HCT116 (cell line): ENCODE measurements around the gene GRIK2. TPM values are rescaled to one million over a fixed set of nuclear protein-coding genes. Genes with fewer than 3 reads are reported as not detected.

Source experiments
- ATAC-seq: fragments of 200-7000 bp; cut with Tn5 transposase; 2 replicates; pipeline ENCODE4 v1.9.1; 2020; ENCODE audit warnings: mild to moderate bottlenecking, moderate library complexity
- BruUV-seq: library from RNA; stranded (reverse); fragments of 400-500 nt; replicated peaks from 2 replicates; lab custom pipeline; 2021; lab: Mats Ljungman, UMichigan
- CTCF ChIA-PET: fragments of 300-600 bp; sonication (Branson Sonifier 250); formaldehyde crosslinking; loops from one replicate; lab custom pipeline; 2021; ENCODE audit warnings: antibody characterized with exemption; lab: Charles Lee
- POLR2A ChIA-PET: fragments of 300-600, 350-600 bp; sonication (Branson Sonifier 250); formaldehyde crosslinking; loops from one replicate; lab custom pipeline; 2021; ENCODE audit warnings: antibody characterized with exemption; lab: Charles Lee
- RAD21 ChIA-PET, 2 experiments: fragments of 300-600 bp; sonication (Branson Sonifier 250); formaldehyde crosslinking; loops; one replicate each; lab custom pipeline; 2023; ENCODE audit warnings: low total read pairs in 2 of 2; ENCODE audit not compliant: uncharacterized antibody in 2 of 2, unreplicated experiment in 2 of 2, low non-redundant PET in 1 of 2; lab: Charles Lee
- DNase-seq: peaks from one replicate; pipeline ENCODE4 v3.0.0-alpha.2; 2010; ENCODE audit warnings: low read depth, low spot score
- H2AFZ ChIP-seq: fragments of 200-600 bp; shearing (Covaris generic), sonication (generic); 2 replicates; pipeline ENCODE4 v1.6.1; 2017; ENCODE audit warnings: low read depth, mixed run types, mixed read lengths, antibody characterized with exemption, low read length; ENCODE audit not compliant: poor library complexity, severe bottlenecking
- H3K27ac ChIP-seq: 2 replicates; pipeline ENCODE4 v1.5.1; 2012; ENCODE audit warnings: low read depth, low read length
- H3K27me3 ChIP-seq: fragments of 200-600 bp; sonication (generic); 2 replicates; pipeline ENCODE4 v1.6.1; 2016; ENCODE audit warnings: mixed run types, low read length, mixed read lengths; ENCODE audit not compliant: insufficient read depth
- H3K36me3 ChIP-seq, 2 experiments: fragments of 200-500 bp in 1 of 2; fragments of 200-600 bp in 1 of 2; sonication (Bioruptor generic) in 1 of 2; sonication (generic) in 1 of 2; 2 replicates each; pipeline versions ENCODE4 v1.5.1 to v1.6.1; 2014 to 2016; ENCODE audit warnings: low read length in 2 of 2, inconsistent platforms in 1 of 2, mixed read lengths in 1 of 2, mixed run types in 1 of 2; ENCODE audit not compliant: insufficient read depth in 2 of 2, control insufficient read depth in 1 of 2
- H3K4me1 ChIP-seq, 2 experiments: fragments of 200-600 bp in 1 of 2; sonication (generic) in 1 of 2; 2 replicates each; pipeline versions ENCODE4 v1.5.1 to v1.6.1; 2012 to 2017; ENCODE audit warnings: low read length in 2 of 2, inconsistent platforms in 1 of 2, mild to moderate bottlenecking in 1 of 2, mixed read lengths in 1 of 2, mixed run types in 1 of 2, moderate library complexity in 1 of 2; ENCODE audit not compliant: insufficient read depth in 2 of 2, control insufficient read depth in 1 of 2
- H3K4me2 ChIP-seq: fragments of 200-600 bp; sonication (generic); 2 replicates; pipeline ENCODE4 v1.6.1; 2017; ENCODE audit warnings: mixed run types, low read length, mixed read lengths
- H3K4me3 ChIP-seq, 2 experiments: fragments of 200-600 bp in 1 of 2; sonication (generic) in 1 of 2; replicated peaks in 1 of 2; 2 replicates each; pipeline ENCODE4 v1.5.1; 2011 to 2016; ENCODE audit warnings: low read length in 2 of 2, control low read depth in 1 of 2, low read depth in 1 of 2, mild to moderate bottlenecking in 1 of 2, mixed read lengths in 1 of 2, mixed run types in 1 of 2
- H3K79me2 ChIP-seq: fragments of 200-600 bp; sonication (generic); 2 replicates; pipeline ENCODE4 v1.6.1; 2017; ENCODE audit warnings: mild to moderate bottlenecking, mixed run types, low read length, moderate library complexity, mixed read lengths; ENCODE audit not compliant: insufficient read depth
- H3K9ac ChIP-seq: fragments of 200-600 bp; sonication (generic); 2 replicates; pipeline ENCODE4 v1.6.1; 2016; ENCODE audit warnings: low read length, mixed read lengths
- H3K9me2 ChIP-seq: fragments of 200-600 bp; sonication (generic), shearing (Covaris generic); 2 replicates; pipeline ENCODE4 v1.6.1; 2017; ENCODE audit warnings: mixed run types, mild to moderate bottlenecking, moderate library complexity; ENCODE audit not compliant: insufficient read depth
- H3K9me3 ChIP-seq, 2 experiments: fragments of 200-500 bp in 1 of 2; fragments of 200-600 bp in 1 of 2; sonication (Bioruptor generic) in 1 of 2; sonication (generic) in 1 of 2; 2 replicates each; pipeline ENCODE4 v1.6.1; 2014 to 2017; ENCODE audit warnings: low read length in 2 of 2, mixed read lengths in 2 of 2, inconsistent platforms in 1 of 2, low read depth in 1 of 2, mild to moderate bottlenecking in 1 of 2, mixed run types in 1 of 2, moderate library complexity in 1 of 2; ENCODE audit not compliant: control insufficient read depth in 1 of 2, insufficient read depth in 1 of 2
- H4K20me1 ChIP-seq: fragments of 200-600 bp; sonication (generic), shearing (Covaris generic); 2 replicates; pipeline ENCODE4 v1.6.1; 2017; ENCODE audit warnings: mixed run types, mild to moderate bottlenecking, moderate library complexity; ENCODE audit not compliant: insufficient read depth
- CEBPB ChIP-seq: IDR thresholded peaks from 2 replicates; pipeline ENCODE4 v1.6.1; 2012; ENCODE audit warnings: low read depth
- EZH2 ChIP-seq: fragments of 200-600 bp; sonication (generic); IDR thresholded peaks from 2 replicates; pipeline ENCODE4 v1.6.1; 2017; ENCODE audit warnings: antibody characterized with exemption, mixed run types
- FOSL1 ChIP-seq: IDR thresholded peaks from 2 replicates; pipeline ENCODE4 v1.6.1; 2012; ENCODE audit warnings: low read depth
- JUND ChIP-seq: IDR thresholded peaks from 2 replicates; pipeline ENCODE4 v1.6.1; 2012
- POLR2A ChIP-seq: IDR thresholded peaks from 2 replicates; pipeline ENCODE4 v1.7.0; 2011; ENCODE audit warnings: borderline replicate concordance; ENCODE audit not compliant: insufficient read depth, insufficient read length; ENCODE audit errors: extremely low read depth
- SP1 ChIP-seq: IDR thresholded peaks from 2 replicates; pipeline ENCODE4 v1.6.1; 2012; ENCODE audit warnings: low read depth
- TCF7L2 ChIP-seq: IDR thresholded peaks from 2 replicates; pipeline ENCODE4 v1.7.0; 2011; ENCODE audit warnings: borderline replicate concordance, inconsistent platforms; ENCODE audit not compliant: insufficient read depth, insufficient read length; ENCODE audit errors: extremely low read depth
- YY1 ChIP-seq: IDR thresholded peaks from 2 replicates; pipeline ENCODE4 v1.6.1; 2011; ENCODE audit warnings: low read length, low read depth, moderate library complexity, mild to moderate bottlenecking; ENCODE audit not compliant: insufficient replicate concordance; ENCODE audit errors: extremely low read depth
- ZFX ChIP-seq: fragments of 450-650 bp; IDR thresholded peaks from 2 replicates; pipeline ENCODE4 v1.6.1; 2017
- ZNF274 ChIP-seq: fragments of 200-500 bp; sonication (Bioruptor generic); IDR thresholded peaks from 2 replicates; pipeline ENCODE4 v1.6.1; 2014; ENCODE audit warnings: mild to moderate bottlenecking, low read depth, low read length, inconsistent platforms
- intact Hi-C: fragments of 100-400 bp; cut with micrococcal nuclease; formaldehyde crosslinking; loops from 2 replicates; pipeline ENCODE4 v1.10.0; 2022
- total RNA-seq: library from RNA; stranded (reverse); gene quantifications from one replicate; pipeline ENCODE4 v1.2.1, GENCODE V29; 2021; ENCODE audit not compliant: unreplicated experiment
- TF ChIP-seq, protein P1 (sequence below): IDR thresholded peaks from 2 replicates; pipeline ENCODE4 v1.6.1; 2012
- TF ChIP-seq, protein P2 (sequence below): IDR thresholded peaks from 2 replicates; pipeline ENCODE4 v1.6.1; 2011; ENCODE audit warnings: mild to moderate bottlenecking, low read length, moderate library complexity; ENCODE audit not compliant: insufficient replicate concordance; ENCODE audit errors: extremely low read depth
- TF ChIP-seq, protein P3 (sequence below): IDR thresholded peaks from 2 replicates; pipeline ENCODE4 v1.6.1; 2012; ENCODE audit warnings: low read depth

GRIK2 gene
- total RNA-seq, 1 experiment from 2014 or later, result 0.64 TPM

DNA sequence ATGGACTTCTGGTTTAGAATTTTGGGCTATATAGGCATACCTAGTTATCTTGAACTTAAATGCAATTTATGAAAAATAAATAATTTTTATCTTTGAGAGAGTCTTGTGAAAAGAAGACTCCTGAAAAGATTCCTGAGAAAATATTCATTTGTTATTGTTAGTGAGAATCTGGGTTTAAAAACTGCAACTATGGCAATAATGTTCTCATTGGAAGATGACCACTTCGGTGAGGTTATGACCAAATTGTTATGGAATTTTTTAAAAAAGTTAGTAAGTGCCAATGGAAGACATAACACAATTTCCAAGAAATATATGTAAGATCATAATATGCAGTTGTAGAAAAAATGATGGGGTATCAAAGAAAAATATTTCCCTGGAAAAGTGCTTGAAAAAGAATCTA, 46.3 kb downstream of the GRIK2 start:
- no peak overlapping the region for H3K9ac ChIP-seq
- H3K27me3 ChIP-seq, result no peaks in the 10 kb centered on the region
- ATAC-seq (no peak), DNase-seq (no peak)
- no peak overlapping the region for H3K4me2 ChIP-seq
- intact Hi-C loops, result no loop called here
- H3K4me1 ChIP-seq, result no peaks in the 10 kb centered on the region
- no peaks in the 10 kb centered on the region for H3K9me2 ChIP-seq
- H3K36me3 ChIP-seq, result no peaks in the 10 kb centered on the region
- RAD21 ChIA-PET, result no interaction called here
- TF ChIP-seq, protein P1, sequence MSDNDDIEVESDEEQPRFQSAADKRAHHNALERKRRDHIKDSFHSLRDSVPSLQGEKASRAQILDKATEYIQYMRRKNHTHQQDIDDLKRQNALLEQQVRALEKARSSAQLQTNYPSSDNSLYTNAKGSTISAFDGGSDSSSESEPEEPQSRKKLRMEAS, result no peak
- TF ChIP-seq CEBPB, result no peak
- TF ChIP-seq, all 23 proteins: peak for 0
- H2AFZ ChIP-seq, result no peak overlapping the region
- H4K20me1 ChIP-seq, result no peaks in the 10 kb centered on the region
- no peak overlapping the region for H3K4me3 ChIP-seq
- CTCF ChIA-PET, result no interaction called here
- no peaks in the 10 kb centered on the region for H3K9me3 ChIP-seq
- no peaks in the 10 kb centered on the region for H3K79me2 ChIP-seq
- no TSS peak for BruUV-seq
- no peak overlapping the region for H3K27ac ChIP-seq
- POLR2A ChIA-PET, result no interaction called here

DNA sequence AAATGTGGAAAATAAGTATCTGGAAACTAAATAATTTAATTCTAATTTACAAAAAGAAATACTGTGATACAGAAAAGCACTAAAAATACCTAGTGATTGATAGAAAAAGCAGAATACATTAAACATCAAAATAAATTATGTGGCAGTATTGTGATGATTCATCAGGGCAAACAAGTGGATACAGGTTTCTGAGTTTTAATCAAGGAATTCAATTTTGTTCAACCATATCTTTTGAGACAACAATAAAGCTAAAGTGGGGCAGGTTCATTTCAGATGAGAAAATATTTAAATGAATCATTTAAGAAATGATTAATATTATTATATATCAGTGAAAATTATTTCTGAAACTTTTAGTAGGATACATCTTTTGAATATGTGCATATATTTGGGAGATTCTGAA, 49.8 kb downstream of the GRIK2 start:
- Histone ChIP-seq H4K20me1 (no peaks in the 10 kb centered on the region), H3K27me3 (no peaks in the 10 kb centered on the region), H3K27ac (no peak overlapping the region), H3K4me1 (no peaks in the 10 kb centered on the region), H3K9ac (no peak overlapping the region), H3K4me2 (no peak overlapping the region), H3K36me3 (no peaks in the 10 kb centered on the region), H3K4me3 (no peak overlapping the region), H3K79me2 (no peaks in the 10 kb centered on the region), H3K9me2 (no peaks in the 10 kb centered on the region), H3K9me3 (no peaks in the 10 kb centered on the region), H2AFZ (no peak overlapping the region)
- RAD21 ChIA-PET, result no interaction called here
- no peak for ATAC-seq
- DNase-seq, result no peak
- CTCF ChIA-PET, result no interaction called here
- intact Hi-C loops, result no loop called here
- POLR2A ChIA-PET, result no interaction called here
- no TSS peak for BruUV-seq
- TF ChIP-seq, protein P2, sequence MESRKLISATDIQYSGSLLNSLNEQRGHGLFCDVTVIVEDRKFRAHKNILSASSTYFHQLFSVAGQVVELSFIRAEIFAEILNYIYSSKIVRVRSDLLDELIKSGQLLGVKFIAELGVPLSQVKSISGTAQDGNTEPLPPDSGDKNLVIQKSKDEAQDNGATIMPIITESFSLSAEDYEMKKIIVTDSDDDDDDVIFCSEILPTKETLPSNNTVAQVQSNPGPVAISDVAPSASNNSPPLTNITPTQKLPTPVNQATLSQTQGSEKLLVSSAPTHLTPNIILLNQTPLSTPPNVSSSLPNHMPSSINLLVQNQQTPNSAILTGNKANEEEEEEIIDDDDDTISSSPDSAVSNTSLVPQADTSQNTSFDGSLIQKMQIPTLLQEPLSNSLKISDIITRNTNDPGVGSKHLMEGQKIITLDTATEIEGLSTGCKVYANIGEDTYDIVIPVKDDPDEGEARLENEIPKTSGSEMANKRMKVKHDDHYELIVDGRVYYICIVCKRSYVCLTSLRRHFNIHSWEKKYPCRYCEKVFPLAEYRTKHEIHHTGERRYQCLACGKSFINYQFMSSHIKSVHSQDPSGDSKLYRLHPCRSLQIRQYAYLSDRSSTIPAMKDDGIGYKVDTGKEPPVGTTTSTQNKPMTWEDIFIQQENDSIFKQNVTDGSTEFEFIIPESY, result no peak
- TF ChIP-seq CEBPB (no peak), SP1 (no peak), ZFX (no peak), YY1 (no peak), ZNF274 (no peak), FOSL1 (no peak), JUND (no peak), TCF7L2 (no peak), EZH2 (no peak), POLR2A (no peak)
- TF ChIP-seq, protein P3, sequence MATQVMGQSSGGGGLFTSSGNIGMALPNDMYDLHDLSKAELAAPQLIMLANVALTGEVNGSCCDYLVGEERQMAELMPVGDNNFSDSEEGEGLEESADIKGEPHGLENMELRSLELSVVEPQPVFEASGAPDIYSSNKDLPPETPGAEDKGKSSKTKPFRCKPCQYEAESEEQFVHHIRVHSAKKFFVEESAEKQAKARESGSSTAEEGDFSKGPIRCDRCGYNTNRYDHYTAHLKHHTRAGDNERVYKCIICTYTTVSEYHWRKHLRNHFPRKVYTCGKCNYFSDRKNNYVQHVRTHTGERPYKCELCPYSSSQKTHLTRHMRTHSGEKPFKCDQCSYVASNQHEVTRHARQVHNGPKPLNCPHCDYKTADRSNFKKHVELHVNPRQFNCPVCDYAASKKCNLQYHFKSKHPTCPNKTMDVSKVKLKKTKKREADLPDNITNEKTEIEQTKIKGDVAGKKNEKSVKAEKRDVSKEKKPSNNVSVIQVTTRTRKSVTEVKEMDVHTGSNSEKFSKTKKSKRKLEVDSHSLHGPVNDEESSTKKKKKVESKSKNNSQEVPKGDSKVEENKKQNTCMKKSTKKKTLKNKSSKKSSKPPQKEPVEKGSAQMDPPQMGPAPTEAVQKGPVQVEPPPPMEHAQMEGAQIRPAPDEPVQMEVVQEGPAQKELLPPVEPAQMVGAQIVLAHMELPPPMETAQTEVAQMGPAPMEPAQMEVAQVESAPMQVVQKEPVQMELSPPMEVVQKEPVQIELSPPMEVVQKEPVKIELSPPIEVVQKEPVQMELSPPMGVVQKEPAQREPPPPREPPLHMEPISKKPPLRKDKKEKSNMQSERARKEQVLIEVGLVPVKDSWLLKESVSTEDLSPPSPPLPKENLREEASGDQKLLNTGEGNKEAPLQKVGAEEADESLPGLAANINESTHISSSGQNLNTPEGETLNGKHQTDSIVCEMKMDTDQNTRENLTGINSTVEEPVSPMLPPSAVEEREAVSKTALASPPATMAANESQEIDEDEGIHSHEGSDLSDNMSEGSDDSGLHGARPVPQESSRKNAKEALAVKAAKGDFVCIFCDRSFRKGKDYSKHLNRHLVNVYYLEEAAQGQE, result no peak
- TF ChIP-seq, protein P1, result no peak
